NCI-H748 treated with DMSO at 0.1 percent for 48 hours (cell line): ENCODE data around the gene NTRK2.

ENCODE experiments used
- DNase-seq: peaks from one replicate; lab custom pipeline; 2025; lab: John Stamatoyannopoulos, UW

NTRK2 gene

GRCh38 chr9:84939774-84940173 lies 270.2 kb downstream of the NTRK2 start:
- DNase-seq, result no peak

GRCh38 chr9:84940294-84940693 lies 270.8 kb downstream of the NTRK2 start:
- no peak for DNase-seq

DNA sequence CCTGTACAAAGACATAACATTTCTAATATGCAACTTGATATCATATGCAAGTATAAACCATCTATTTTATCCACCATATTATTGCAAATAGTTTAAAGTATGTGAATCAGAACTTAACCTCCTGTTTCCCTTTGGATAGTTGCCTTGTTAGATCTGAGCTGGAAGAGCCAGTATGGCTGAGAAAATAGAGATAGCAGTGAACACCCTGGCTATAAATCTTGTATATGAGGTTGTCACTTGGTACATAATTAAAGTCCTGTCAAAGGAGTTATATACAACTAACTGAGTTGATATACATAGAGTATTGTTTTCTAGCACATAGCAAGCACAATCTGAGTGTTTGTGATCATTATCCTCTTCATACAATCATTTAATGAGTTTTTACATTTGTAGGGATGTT lies 272.3 kb downstream of the NTRK2 start:
- no peak for DNase-seq

GRCh38 chr9:84943482-84944050 lies 274.0 kb downstream of the NTRK2 start:
- DNase-seq, result no peak

- DNase-seq, result no peak
Measured at GRCh38 chr9:84945878-84946538, 276.5 kb downstream of the NTRK2 start.

- DNase-seq, result no peak
Measured at GRCh38 chr9:84947412-84947972, 278.0 kb downstream of the NTRK2 start.

- no peak for DNase-seq
Measured at GRCh38 chr9:84949258-84949657, 279.7 kb downstream of the NTRK2 start.

- no peak for DNase-seq
Measured at GRCh38 chr9:84949971-84950370, 280.4 kb downstream of the NTRK2 start.

GRCh38 chr9:84950879-84951811 lies 281.6 kb downstream of the NTRK2 start:
- no peak for DNase-seq

DNA sequence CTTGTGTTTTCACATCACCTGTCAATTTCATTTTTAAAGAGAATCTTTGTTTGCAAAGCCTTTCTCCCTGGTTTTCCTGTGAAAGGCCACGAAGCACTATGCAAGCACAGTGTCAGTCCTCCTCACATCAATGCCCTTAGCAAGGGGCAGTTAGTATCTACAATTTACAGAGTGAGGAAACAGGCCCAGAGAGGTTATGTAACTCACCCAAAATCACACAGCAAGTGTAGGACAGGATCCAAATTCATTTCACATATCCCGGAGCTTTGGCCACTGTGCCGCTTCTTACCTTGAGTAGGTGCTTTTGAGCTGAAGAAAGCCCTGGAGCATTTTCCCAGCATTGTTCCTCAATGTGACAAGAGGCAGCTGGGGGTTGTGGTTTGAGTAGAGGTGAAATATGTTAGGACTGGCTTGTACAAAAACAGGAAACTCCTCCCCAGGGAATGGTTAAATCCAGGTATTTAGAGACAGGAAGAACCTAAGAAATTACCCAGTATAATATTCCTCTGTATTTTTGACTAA lies 283.8 kb downstream of the NTRK2 start:
- no peak for DNase-seq

GRCh38 chr9:84953797-84954705 lies 284.5 kb downstream of the NTRK2 start:
- peak; percentile 58 for DNase-seq

DNA sequence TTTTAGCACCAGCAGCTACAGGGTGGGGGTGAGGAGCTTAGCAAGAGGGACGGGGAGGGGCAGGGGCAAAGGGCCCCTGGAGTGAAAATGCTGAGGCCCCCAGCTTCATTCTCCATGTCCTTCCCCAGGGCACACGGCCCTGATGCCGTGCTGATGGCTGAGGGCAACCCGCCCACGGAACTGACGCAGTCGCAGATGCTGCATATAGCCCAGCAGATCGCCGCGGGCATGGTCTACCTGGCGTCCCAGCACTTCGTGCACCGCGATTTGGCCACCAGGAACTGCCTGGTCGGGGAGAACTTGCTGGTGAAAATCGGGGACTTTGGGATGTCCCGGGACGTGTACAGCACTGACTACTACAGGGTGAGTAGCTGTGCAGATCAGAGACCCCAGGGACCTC lies 285.6 kb downstream of the NTRK2 start:
- no peak for DNase-seq

GRCh38 chr9:84955971-84956370 lies 286.4 kb downstream of the NTRK2 start:
- no peak for DNase-seq

DNA sequence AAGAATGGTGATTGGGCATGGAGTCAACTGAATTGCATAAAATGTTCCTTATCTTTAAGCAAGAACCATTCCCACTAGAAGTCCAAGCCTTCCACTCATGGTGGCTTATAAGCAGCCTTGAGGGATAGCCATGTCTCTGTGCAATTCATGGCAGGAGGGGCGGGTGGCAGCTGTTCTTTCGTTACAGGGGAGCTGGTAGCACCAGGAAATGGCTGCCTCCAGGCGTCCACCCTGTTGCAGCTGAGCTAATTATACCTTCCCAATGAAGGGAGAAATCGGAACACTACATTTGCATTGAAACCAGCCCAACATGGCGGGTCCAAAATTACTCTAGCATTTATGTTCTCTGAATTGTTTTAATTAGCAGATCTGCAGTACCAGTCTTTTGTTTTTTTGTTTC lies 289.8 kb downstream of the NTRK2 start:
- no peak for DNase-seq

GRCh38 chr9:84966876-84967830 lies 297.6 kb downstream of the NTRK2 start:
- no peak for DNase-seq

GRCh38 chr9:84969084-84969483 lies 299.6 kb downstream of the NTRK2 start:
- no peak for DNase-seq

- no peak for DNase-seq
Measured at GRCh38 chr9:84969736-84970135, 300.2 kb downstream of the NTRK2 start.

GRCh38 chr9:84970432-84970831 lies 300.9 kb downstream of the NTRK2 start:
- no peak for DNase-seq

DNA sequence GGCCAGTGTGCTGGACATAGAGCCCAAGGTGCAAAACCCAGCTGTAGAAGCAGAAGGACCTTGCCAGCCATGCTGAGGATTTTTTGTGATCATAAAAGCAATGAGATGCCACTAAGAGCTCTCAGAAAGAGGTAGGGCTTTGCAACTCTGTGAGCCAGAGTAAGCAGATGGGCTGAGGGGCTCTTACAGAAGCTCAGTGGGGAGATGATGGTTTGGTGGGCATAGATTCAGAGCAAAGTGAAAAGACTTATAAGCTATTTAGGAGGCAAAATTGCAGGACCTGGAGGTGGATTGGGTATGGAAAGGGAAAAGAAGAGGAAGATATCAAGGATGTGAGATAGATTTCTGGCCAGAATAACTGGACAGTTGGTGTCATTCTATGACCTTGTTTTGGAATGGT lies 302.0 kb downstream of the NTRK2 start:
- DNase-seq, result no peak

DNA sequence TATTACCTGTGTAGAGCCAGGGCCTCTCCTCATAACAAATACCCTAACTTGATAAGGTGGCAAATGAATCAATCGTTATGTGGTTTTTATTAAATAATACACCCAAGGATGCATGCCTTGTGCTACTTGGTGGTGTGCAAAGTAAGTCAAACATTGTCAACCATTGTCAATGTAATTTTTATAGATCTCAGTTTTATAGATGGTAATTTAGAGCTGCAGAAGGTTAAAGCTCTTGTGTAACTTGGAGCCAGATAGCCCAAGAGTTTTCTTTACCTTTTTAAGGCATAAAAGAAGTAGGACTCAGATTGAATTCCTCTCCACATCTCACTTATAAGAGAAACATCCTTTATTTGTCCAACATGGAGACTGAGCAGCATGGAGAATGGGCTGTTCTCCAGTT lies 304.7 kb downstream of the NTRK2 start:
- DNase-seq, result no peak
